Inferior parietal cortex (tissue), 1 donor: ENCODE results near the gene NUTM2E.
"Not testable (repeated sequence)": the region's sequence is repeated elsewhere in the genome, so short reads cannot be mapped to it uniquely, and the experiment has no call there.

Experiments used
- DNase-seq: peaks from one replicate; pipeline ENCODE4 v3.0.0-alpha.2; 2016; ENCODE audit errors: extremely low spot score

Gene NUTM2E, protein sequence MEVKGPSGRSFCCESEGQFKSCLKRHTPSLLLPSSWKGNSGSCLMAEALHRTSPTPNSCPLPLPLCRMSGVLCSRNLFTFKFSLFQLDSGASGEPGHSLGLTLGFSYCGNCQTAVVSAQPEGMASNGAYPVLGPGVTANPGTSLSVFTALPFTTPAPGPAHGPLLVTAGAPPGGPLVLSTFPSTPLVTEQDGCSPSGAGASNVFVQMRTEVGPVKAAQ (N-terminal part only)

GRCh38 chr10:79826496-79827215 is at the start of gene NUTM2E:
NUTM2E (plus strand) TSS chr10:79826739; CDS start chr10:79841741, 15,002 bp downstream.
- DNase-seq: peak; percentile 65

DNA sequence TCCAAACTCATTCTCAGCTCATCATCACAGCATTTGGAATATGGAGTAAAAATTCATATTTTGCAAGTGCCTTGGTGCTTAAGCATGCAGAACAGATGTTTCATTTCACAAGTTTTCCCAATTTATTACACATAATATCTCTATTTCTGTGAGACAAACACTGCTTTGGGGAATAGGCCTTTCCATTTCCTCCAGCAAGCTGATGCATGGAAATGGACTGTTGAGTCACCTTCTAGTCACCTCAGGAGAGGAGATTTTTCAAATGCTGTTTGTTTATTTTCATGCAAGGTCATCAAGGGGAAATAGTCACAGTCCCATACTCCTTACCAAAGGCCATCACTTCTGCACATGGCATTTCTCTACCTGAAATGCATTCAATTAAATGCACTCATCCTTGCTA is 48.5 kb upstream of the NUTM2E start:
- DNase-seq: not testable (repeated sequence)

DNA sequence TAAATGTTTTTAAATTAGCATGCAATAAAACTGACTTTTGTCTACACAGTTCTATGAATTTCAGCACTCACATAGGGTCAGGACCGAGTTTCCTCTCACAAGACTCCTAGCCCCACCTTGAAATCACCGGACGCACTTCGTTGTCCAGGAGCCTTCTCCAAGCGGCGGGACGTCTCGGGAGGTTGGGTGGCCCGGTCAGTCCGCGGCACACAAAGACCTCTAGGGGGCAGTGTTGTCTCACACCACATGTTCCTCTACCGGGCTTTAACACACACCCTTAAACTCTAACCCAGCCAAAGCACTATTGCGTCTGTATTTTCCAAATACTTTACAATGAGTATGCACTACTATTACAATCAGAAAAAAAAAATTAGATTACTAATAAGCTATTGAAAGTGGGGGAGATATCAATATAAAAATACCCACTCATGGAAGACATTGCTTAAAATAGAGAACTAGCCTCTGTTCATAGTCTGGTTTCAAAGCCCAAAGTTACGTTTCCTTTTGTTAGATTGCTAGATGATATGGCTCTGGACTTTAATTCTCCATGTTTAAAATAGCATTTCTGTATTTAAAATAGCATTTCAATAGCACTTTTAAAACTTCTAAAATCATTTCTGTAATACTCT is 47.1 kb upstream of the NUTM2E start:
- DNase-seq: peak; percentile 71

DNA sequence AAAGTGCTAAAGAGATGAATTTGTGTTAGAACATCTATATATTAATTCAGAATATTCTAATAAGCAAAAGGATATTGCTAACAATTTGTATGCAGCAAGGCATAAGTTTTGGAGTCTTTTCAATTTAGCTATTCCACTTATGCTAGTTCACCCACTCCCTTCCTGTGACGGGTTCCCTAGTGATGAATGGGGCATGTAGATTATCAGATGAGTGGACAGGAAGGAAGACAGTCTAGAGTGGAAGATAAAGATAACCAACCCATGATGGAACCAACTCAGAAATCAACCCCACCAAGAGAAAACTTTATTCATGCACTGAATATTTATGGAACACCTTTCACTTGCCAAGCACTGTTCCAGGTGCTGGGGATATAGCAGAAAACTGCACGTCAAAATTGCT is 46.5 kb upstream of the NUTM2E start:
- not testable (repeated sequence) for DNase-seq

GRCh38 chr10:79781584-79781983 is 45.0 kb upstream of the NUTM2E start:
- not testable (repeated sequence) for DNase-seq

DNA sequence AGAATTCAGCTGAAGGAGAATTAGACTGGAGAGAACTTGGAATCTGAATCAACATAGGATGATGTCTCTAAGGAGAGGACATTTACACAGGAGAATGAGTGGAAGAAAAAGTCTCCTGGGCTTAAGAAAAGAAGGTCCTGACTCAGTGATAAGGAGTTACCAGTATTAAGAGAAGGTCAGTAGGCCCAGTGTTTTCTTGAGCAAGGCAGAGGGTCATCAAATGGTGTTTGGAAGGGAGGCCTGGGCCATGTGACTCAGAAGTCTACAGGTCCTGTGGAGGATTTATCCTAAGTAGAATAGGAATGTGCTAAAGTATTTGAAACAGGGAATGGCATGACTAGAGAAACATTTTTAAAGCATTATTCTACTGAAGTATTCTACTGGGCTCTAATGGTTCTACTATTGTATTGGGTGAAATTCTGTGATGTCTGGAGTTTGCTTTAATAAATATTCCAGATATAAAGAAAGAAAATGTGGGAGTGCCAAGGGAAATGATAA is 39.0 kb upstream of the NUTM2E start:
- not testable (repeated sequence) for DNase-seq

DNA sequence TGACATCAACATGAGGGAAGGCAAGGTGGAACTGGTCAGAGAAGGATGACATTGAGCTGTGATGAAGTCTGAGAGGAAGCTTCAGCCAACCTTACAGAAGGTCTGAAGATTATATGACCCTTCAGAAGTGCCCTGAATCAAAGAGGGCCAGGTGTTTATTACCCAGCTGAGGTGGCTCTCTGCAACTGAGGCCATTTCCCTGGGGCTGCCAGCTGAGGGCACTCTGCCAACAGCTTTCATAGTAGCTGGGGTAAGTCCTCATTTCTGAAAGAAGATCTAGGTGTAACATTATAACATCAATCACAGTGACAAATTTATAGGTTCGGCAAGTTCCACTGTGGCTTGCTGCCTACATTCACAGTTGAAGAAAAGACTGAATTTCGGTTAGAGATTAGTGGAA is 37.2 kb upstream of the NUTM2E start:
- DNase-seq: not testable (repeated sequence)

- not testable (repeated sequence) for DNase-seq
Observed at GRCh38 chr10:79791906-79792517, 34.5 kb upstream of the NUTM2E start.

- not testable (repeated sequence) for DNase-seq
Observed at GRCh38 chr10:79799337-79799736, 27.2 kb upstream of the NUTM2E start.

GRCh38 chr10:79805857-79806256 is 20.7 kb upstream of the NUTM2E start:
- not testable (repeated sequence) for DNase-seq

DNA sequence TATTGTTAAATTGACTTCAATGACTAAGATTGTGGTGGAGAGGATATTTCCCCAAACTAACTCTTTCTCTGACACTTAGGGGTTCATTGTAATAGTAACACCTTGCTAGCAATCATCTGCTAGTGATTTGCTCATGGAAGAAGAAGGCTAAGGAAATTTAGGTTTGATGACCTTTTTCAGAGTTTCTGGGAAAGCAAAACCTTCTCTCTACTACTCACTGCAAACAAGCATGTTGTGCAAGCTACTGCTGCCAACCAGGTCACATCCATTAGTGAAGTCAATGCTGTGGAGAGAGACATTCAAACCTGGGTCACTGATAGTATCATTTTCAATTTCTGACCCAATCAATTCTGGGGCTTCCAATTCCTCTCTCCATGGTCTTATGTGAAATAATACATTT is 14.6 kb upstream of the NUTM2E start:
- DNase-seq: not testable (repeated sequence)

GRCh38 chr10:79816290-79816689 is 10.2 kb upstream of the NUTM2E start:
- DNase-seq: not testable (repeated sequence)

DNA sequence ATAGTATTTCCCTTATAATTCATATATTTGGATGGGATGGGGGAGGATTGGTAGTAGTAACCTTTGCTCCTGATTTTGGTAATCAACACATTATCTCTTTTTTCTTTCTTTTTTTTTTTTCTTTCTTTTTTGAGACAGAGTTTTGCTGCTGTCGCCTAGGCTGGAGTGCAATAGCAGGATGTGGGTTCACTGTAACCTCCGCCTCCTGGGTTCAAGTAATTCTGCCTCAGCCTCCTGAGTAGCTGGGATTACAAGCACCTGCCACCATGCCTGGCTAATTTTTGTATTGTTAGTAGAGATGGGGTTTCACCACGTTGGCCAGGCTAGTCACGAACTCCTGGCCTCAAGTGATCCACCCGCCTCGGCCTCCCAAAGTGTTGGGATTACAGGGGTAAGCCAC is 3.2 kb upstream of the NUTM2E start:
- not testable (repeated sequence) for DNase-seq

GRCh38 chr10:79825587-79826011 is 940 bp upstream of the NUTM2E start:
- DNase-seq: not testable (repeated sequence)

- DNase-seq: not testable (repeated sequence)
Observed at GRCh38 chr10:79826131-79826495, 426 bp upstream of the NUTM2E start.

- DNase-seq: not testable (repeated sequence)
Observed at GRCh38 chr10:79833833-79834232, 7.3 kb downstream of the NUTM2E start.

DNA sequence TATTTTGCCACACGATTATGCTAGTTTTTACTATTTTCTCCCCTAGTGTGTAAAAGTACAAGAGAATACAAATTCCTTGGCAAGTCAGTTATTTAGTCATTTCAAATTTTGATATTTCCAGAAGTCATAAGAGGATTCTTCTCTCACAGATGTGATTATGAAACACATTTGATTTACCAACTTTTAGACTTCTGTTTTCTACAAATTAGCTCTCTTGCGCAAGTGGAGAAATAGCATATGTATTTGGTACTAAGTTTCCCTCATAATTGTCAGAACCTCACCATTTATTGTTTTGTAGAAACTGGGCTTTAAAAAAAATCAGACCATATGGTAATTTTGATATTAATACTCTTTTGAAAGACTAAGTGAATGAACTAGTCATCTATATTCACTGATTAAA is 9.4 kb downstream of the NUTM2E start:
- not testable (repeated sequence) for DNase-seq

DNA sequence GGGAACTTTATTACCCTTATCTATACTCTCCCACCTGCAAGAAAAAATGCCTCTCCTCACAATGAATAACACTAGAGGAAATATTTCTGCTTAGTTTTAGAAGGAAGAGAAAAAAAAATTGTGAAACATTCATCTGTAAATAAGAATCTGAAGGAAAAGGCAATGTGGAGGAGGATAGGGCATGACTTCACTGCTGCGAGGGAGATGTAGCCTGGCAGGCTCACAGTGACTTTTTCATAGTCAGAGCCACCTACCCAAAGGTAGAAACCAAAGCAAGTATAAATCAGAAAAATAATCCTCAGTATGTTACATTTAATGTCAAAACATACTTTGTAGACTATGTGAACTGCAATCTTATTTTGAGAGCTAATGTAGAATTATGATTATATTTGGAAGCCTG is 10.4 kb downstream of the NUTM2E start:
- not testable (repeated sequence) for DNase-seq

DNA sequence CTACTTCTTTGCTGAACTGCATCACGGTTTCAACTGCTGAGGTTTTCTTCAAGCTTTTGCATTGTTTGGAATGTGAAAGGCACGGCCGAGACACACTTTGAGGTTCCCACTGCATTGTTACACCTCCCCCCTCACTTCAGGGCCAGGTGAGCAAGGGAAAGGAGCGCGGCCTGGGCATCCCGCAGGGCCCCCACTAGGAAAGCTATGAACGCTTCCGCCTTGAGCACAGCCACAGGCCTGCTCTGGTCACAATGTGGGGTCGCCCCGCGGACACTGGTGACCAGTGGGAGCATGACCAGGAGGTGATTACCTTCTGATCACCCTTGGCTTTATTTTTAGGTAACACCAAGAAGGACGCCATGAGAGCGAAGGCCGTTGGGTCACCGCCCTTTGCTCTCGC is 11.9 kb downstream of the NUTM2E start:
- DNase-seq: not testable (repeated sequence)

DNA sequence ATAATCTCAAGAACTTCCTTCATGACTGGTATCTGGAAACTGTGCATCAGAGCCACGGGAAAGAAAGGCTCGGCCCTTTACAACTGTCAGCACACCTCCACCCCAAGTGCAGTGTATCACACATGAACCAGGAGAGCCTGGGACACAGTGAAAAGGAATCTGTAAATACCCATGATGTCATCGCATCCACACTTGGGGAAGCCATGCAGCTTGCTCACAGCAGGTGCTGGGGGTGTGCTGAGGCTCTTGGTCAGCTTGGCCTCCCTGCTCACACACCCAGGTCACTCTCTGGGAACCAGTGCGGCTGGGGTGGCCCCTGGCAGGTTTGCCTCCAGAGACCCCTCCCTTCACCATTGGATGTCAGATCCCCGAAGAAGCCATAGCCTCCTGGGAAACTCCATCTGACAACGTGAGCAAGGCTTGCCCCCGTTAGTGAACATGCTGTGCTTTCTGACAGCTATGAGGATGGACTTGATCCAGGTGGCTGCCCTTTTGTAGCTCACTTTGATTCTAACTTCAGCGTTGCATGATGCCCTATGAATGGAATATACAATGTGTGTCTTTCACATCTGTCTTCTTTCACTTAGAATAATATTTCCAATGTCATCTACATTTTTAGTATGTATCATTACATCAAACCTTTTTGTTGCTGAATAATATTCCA is 26.8 kb downstream of the NUTM2E start:
- DNase-seq: not testable (repeated sequence)

GRCh38 chr10:79862269-79862668 is 35.7 kb downstream of the NUTM2E start:
- not testable (repeated sequence) for DNase-seq
